Type B pancreatic cell (in vitro differentiated cells): ENCODE results near the gene ZC3HAV1L. TPM values are rescaled to one million over a fixed set of nuclear protein-coding genes. Genes with fewer than 3 reads are reported as not detected.

Experiments used
- DNase-seq: peaks from one replicate; pipeline ENCODE4 v3.0.0; 2021; ENCODE audit warnings: mixed read lengths; ENCODE audit not compliant: unreplicated experiment; ENCODE audit errors: extremely low spot score
- H3K27ac Mint-ChIP-seq: 2 replicates; pipeline ENCODE4 v1.8.0; 2021; ENCODE audit warnings: mild to moderate bottlenecking, mixed read lengths
- H3K27me3 Mint-ChIP-seq: 2 replicates; pipeline ENCODE4 v1.8.0; 2021; ENCODE audit warnings: mixed read lengths
- H3K36me3 Mint-ChIP-seq: 2 replicates; pipeline ENCODE4 v1.8.0; 2021; ENCODE audit warnings: mixed read lengths
- H3K4me1 Mint-ChIP-seq: one replicate; pipeline ENCODE4 v1.8.0; 2021; ENCODE audit warnings: mixed read lengths; ENCODE audit not compliant: unreplicated experiment
- H3K4me3 Mint-ChIP-seq: 2 replicates; pipeline ENCODE4 v1.8.0; 2021; ENCODE audit warnings: mild to moderate bottlenecking, mixed read lengths
- H3K9me3 Mint-ChIP-seq: 2 replicates; pipeline ENCODE4 v1.8.0; 2021; ENCODE audit warnings: mixed read lengths
- long read RNA-seq: library from polyadenylated mRNA; unstranded; transcript quantifications from one replicate; pipeline ENCODE4 v2.0.0, GENCODE V29; 2020
- total RNA-seq: library from RNA; stranded (reverse); gene quantifications from 2 replicates; pipeline ENCODE4 v1.2.1, GENCODE V29; 2021; ENCODE audit warnings: low replicate concordance
- TF ChIP-seq, protein P1 (sequence below): fragments of 200-600 bp; sonication (generic); conservative IDR thresholded peaks from 2 replicates; pipeline ENCODE4 v1.5.0; 2021; ENCODE audit warnings: antibody characterized with exemption, mild to moderate bottlenecking

The ZC3HAV1L gene, protein sequence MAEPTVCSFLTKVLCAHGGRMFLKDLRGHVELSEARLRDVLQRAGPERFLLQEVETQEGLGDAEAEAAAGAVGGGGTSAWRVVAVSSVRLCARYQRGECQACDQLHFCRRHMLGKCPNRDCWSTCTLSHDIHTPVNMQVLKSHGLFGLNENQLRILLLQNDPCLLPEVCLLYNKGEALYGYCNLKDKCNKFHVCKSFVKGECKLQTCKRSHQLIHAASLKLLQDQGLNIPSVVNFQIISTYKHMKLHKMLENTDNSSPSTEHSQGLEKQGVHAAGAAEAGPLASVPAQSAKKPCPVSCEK
- total RNA-seq = 3.1 and 31.3 TPM in 2 replicates
- long read RNA-seq = 0 reads

- peak within 1 kb of the TSS; percentile 61 for H3K27ac Mint-ChIP-seq
- no peaks in the 10 kb centered on the region for H3K4me1 Mint-ChIP-seq
- no peak for DNase-seq
- peaks cover 8% of the 10 kb centered on the region for H3K27me3 Mint-ChIP-seq
- no peaks in the 10 kb centered on the region for H3K9me3 Mint-ChIP-seq
- H3K36me3 Mint-ChIP-seq = peaks cover 3% of the 10 kb centered on the region
- peak within 1 kb of the TSS; percentile 74 for H3K4me3 Mint-ChIP-seq
- TF ChIP-seq, protein P1, sequence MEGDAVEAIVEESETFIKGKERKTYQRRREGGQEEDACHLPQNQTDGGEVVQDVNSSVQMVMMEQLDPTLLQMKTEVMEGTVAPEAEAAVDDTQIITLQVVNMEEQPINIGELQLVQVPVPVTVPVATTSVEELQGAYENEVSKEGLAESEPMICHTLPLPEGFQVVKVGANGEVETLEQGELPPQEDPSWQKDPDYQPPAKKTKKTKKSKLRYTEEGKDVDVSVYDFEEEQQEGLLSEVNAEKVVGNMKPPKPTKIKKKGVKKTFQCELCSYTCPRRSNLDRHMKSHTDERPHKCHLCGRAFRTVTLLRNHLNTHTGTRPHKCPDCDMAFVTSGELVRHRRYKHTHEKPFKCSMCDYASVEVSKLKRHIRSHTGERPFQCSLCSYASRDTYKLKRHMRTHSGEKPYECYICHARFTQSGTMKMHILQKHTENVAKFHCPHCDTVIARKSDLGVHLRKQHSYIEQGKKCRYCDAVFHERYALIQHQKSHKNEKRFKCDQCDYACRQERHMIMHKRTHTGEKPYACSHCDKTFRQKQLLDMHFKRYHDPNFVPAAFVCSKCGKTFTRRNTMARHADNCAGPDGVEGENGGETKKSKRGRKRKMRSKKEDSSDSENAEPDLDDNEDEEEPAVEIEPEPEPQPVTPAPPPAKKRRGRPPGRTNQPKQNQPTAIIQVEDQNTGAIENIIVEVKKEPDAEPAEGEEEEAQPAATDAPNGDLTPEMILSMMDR = no peak
Measured at GRCh38 chr7:139035586-139036353, at the start of gene ZC3HAV1L. Gene ZC3HAV1L (minus strand): TSS chr7:139036042. CDS start chr7:139036017, 25 bp downstream.

DNA sequence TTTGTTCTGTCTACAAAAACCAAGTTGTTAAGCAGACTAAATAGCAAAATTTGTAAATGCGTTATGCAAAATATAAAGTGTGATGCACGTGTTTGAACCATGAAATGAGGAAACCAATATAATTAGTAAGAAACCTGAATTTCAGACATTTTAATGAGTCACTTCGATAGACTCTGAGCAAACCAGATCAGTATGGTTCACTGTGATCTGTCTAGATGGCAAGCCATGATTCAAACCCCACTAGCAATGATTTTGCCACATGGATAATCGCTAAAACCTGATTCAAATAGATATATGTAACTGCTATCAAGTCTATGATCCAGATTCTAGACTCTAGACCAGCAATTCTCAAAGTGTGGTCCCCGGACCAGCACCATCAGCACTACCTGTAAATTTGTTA lies 48.9 kb upstream of the ZC3HAV1L start:
- Mint-ChIP-seq H3K9me3 (no peaks in the 10 kb centered on the region), H3K36me3 (peaks cover 31% of the 10 kb centered on the region), H3K27me3 (no peaks in the 10 kb centered on the region), H3K4me1 (no peaks in the 10 kb centered on the region), H3K27ac (no peak overlapping the region), H3K4me3 (no peak overlapping the region)
- TF ChIP-seq, protein P1 = no peak
- DNase-seq = no peak

DNA sequence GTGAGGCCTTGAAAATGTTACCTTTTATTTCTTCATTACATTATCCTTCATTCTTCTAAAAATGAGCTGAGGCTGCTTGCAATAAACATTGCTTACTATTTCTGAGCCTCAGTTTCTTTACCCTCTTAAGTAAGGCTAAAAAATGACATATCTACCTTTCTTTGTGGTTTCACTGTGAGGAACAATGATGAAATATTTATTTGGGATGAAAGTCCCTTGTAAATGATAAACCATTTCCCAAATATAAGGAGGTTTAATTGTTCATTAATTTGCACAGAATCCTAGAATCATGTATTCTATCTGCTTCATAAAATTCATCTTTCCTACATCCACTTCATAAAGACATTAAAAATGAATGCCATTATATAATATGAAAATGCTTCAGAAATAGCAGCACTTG lies 45.7 kb upstream of the ZC3HAV1L start:
- Mint-ChIP-seq H3K4me3 (no peak overlapping the region), H3K27ac (no peak overlapping the region), H3K4me1 (no peaks in the 10 kb centered on the region), H3K9me3 (no peaks in the 10 kb centered on the region), H3K36me3 (peaks cover 12% of the 10 kb centered on the region), H3K27me3 (no peaks in the 10 kb centered on the region)
- DNase-seq = no peak
- TF ChIP-seq, protein P1 = no peak

GRCh38 chr7:139080905-139081304 lies 45.1 kb upstream of the ZC3HAV1L start:
- DNase-seq = no peak
- Mint-ChIP-seq H3K4me1 (no peaks in the 10 kb centered on the region), H3K4me3 (no peak overlapping the region), H3K27me3 (no peaks in the 10 kb centered on the region), H3K9me3 (no peaks in the 10 kb centered on the region), H3K27ac (no peak overlapping the region), H3K36me3 (peaks cover 8% of the 10 kb centered on the region)
- TF ChIP-seq, protein P1 = no peak

GRCh38 chr7:139079861-139080260 lies 44.0 kb upstream of the ZC3HAV1L start:
- H3K9me3 Mint-ChIP-seq = no peaks in the 10 kb centered on the region
- H3K4me1 Mint-ChIP-seq = peaks cover 3% of the 10 kb centered on the region
- peaks cover 11% of the 10 kb centered on the region for H3K36me3 Mint-ChIP-seq
- no peaks in the 10 kb centered on the region for H3K27me3 Mint-ChIP-seq
- H3K4me3 Mint-ChIP-seq = no peak overlapping the region
- no peak overlapping the region for H3K27ac Mint-ChIP-seq
- DNase-seq = no peak
- TF ChIP-seq, protein P1 = no peak
